HepG2 (cell line): Measurements from ENCODE around the gene NSL1. TPM values are rescaled to one million over a fixed set of nuclear protein-coding genes. Genes with fewer than 3 reads are reported as not detected.

Source experiments
- ATAC-seq: fragments of 200-7000 bp; cut with Tn5 transposase; 3 replicates; pipeline ENCODE4 v1.9.1; 2020; ENCODE audit warnings: mild to moderate bottlenecking, moderate library complexity
- BruUV-seq: library from RNA; stranded (reverse); fragments of 400-500 nt; replicated peaks from 2 replicates; lab custom pipeline; 2021; lab: Mats Ljungman, UMichigan
- CTCF ChIA-PET: fragments of 300-600 bp; formaldehyde crosslinking; extraction: SDS; loops from one replicate; lab custom pipeline; 2021; ENCODE audit warnings: low total read pairs, inconsistent platforms, low intra/inter-chr PET ratio; lab: Yijun Ruan, JAX
- POLR2A ChIA-PET: fragments of 350-600 bp; sonication (Branson Sonifier 250); formaldehyde crosslinking; loops from one replicate; lab custom pipeline; 2020; ENCODE audit warnings: antibody characterized with exemption, inconsistent platforms; lab: Yijun Ruan, JAX
- DNase-seq: peaks from one replicate; pipeline ENCODE4 v3.0.0-alpha.2; 2015; ENCODE audit warnings: low spot score
- FAIRE-seq: peaks from 3 replicates; lab custom pipeline; 2011; peaks lifted over from hg19 to GRCh38; lab: Jason Lieb, UNC
- H2AFZ ChIP-seq: one replicate; pipeline ENCODE4 v1.6.1; 2011; ENCODE audit warnings: low read length, inconsistent platforms
- H3K27ac ChIP-seq: fragments of 300-600 bp; 3 replicates; pipeline ENCODE4 v1.8.0; 2011; ENCODE audit warnings: mixed run types, mild to moderate bottlenecking, mixed read lengths, low read length, inconsistent platforms; ENCODE audit not compliant: insufficient read depth; ENCODE audit errors: extremely low read length
- H3K27me3 ChIP-seq, 2 experiments: fragments of 200-600 bp in 1 of 2; 2 replicates in 1 of 2; 3 replicates in 1 of 2; pipeline versions ENCODE4 v1.6.0 to v1.8.0; 2011; ENCODE audit warnings: low read length in 2 of 2, mild to moderate bottlenecking in 2 of 2, moderate library complexity in 2 of 2, inconsistent platforms in 1 of 2; ENCODE audit not compliant: insufficient read depth in 2 of 2, control insufficient read depth in 1 of 2
- H3K36me3 ChIP-seq, 2 experiments: fragments of 200-600 bp in 1 of 2; replicated peaks in 1 of 2; 2 replicates in 1 of 2; 3 replicates in 1 of 2; pipeline versions ENCODE4 v1.5.1 to v1.8.0; 2011; ENCODE audit warnings: low read length in 2 of 2, inconsistent platforms in 1 of 2; ENCODE audit not compliant: insufficient read depth in 2 of 2, control insufficient read depth in 1 of 2
- H3K4me1 ChIP-seq: 2 replicates; pipeline ENCODE4 v1.5.1; 2012; ENCODE audit warnings: low read length, inconsistent platforms; ENCODE audit not compliant: insufficient read depth
- H3K4me2 ChIP-seq: 2 replicates; pipeline ENCODE4 v1.6.0; 2011; ENCODE audit warnings: low read depth, low read length, inconsistent platforms
- H3K4me3 ChIP-seq, 3 experiments: fragments of 200-600 bp in 1 of 3; sonication (generic), shearing (Covaris generic) in 1 of 3; replicated peaks in 1 of 3; 2 replicates each; pipeline ENCODE4 v1.5.1; 2011 to 2016; ENCODE audit warnings: low read length in 3 of 3, inconsistent platforms in 2 of 3, low read depth in 2 of 3, mild to moderate bottlenecking in 2 of 3, control low read depth in 1 of 3, mixed read lengths in 1 of 3; ENCODE audit not compliant: insufficient read depth in 1 of 3
- H3K79me2 ChIP-seq: one replicate; pipeline ENCODE4 v1.6.1; 2011; ENCODE audit warnings: low read length, inconsistent platforms; ENCODE audit not compliant: insufficient read depth
- H3K9ac ChIP-seq: 2 replicates; pipeline ENCODE4 v1.6.0; 2011; ENCODE audit warnings: mild to moderate bottlenecking, low read depth, low read length, inconsistent platforms; ENCODE audit not compliant: insufficient read depth
- H3K9me3 ChIP-seq: 2 replicates; pipeline ENCODE4 v1.5.1; 2012; ENCODE audit warnings: mild to moderate bottlenecking, low read length
- H4K20me1 ChIP-seq: 2 replicates; pipeline ENCODE4 v1.6.0; 2011; ENCODE audit warnings: inconsistent platforms, mild to moderate bottlenecking, low read length, moderate library complexity; ENCODE audit not compliant: insufficient read depth
- CBFB ChIP-seq: sonication (generic); formaldehyde crosslinking; IDR thresholded peaks from 2 replicates; pipeline ENCODE4 v1.4.0; 2020; ENCODE audit warnings: missing genetic modification reagents
- CBX5 ChIP-seq: sonication (generic); formaldehyde crosslinking; IDR thresholded peaks from 2 replicates; pipeline ENCODE4 v1.4.0; 2020; ENCODE audit warnings: missing genetic modification reagents, borderline replicate concordance
- FOSL1 ChIP-seq: sonication (generic); formaldehyde crosslinking; IDR thresholded peaks from 2 replicates; pipeline ENCODE4 v1.9.0; 2021; ENCODE audit warnings: missing genetic modification reagents, borderline replicate concordance
- KDM4B ChIP-seq: sonication (generic); formaldehyde crosslinking; IDR thresholded peaks from 2 replicates; pipeline ENCODE4 v1.4.0; 2020; ENCODE audit warnings: missing genetic modification reagents
- LCORL ChIP-seq, 2 experiments: fragments of 450-650 bp in 1 of 2; sonication (generic) in 1 of 2; formaldehyde crosslinking in 1 of 2; IDR thresholded peaks; 2 replicates each; pipeline versions ENCODE4 v1.5.0 to v1.6.1; 2017 to 2020; ENCODE audit warnings: antibody characterized with exemption in 1 of 2, missing genetic modification reagents in 1 of 2
- MAFF ChIP-seq: IDR thresholded peaks from 2 replicates; pipeline ENCODE4 v1.6.1; 2011; ENCODE audit warnings: low read depth, low read length, improper control_type of control experiment
- NFE2L1 ChIP-seq: sonication (generic); formaldehyde crosslinking; IDR thresholded peaks from 2 replicates; pipeline ENCODE4 v1.4.0; 2020; ENCODE audit warnings: missing genetic modification reagents, mild to moderate bottlenecking, borderline replicate concordance
- PBX2 ChIP-seq: IDR thresholded peaks from 2 replicates; pipeline ENCODE4 v1.6.1; 2016; ENCODE audit warnings: control low read depth
- PCBP2 ChIP-seq: fragments of 200-400 bp; formaldehyde crosslinking; optimal IDR thresholded peaks from 2 replicates; pipeline ENCODE3; 2018; ENCODE audit warnings: low read length, low read depth; ENCODE audit not compliant: poor library complexity, severe bottlenecking
- TGIF2 ChIP-seq: IDR thresholded peaks from 2 replicates; pipeline ENCODE4 v1.6.1; 2016; ENCODE audit warnings: control low read depth, missing compliant biosample characterization
- YEATS4 ChIP-seq: sonication (generic); formaldehyde crosslinking; IDR thresholded peaks from 2 replicates; pipeline ENCODE4 v1.4.0; 2020; ENCODE audit warnings: missing genetic modification reagents, borderline replicate concordance
- ZNF160 ChIP-seq: sonication (generic); formaldehyde crosslinking; IDR thresholded peaks from 2 replicates; pipeline ENCODE4 v1.8.0; 2022; ENCODE audit warnings: mild to moderate bottlenecking, inconsistent platforms, missing genetic modification reagents
- ZNF530 ChIP-seq: sonication (generic); formaldehyde crosslinking; IDR thresholded peaks from 2 replicates; pipeline ENCODE4 v1.5.0; 2020; ENCODE audit warnings: low read depth, mild to moderate bottlenecking, missing genetic modification reagents
- ZNF674 ChIP-seq: sonication (generic); formaldehyde crosslinking; IDR thresholded peaks from 2 replicates; pipeline ENCODE4 v1.5.0; 2020; ENCODE audit warnings: low read depth, mild to moderate bottlenecking, missing genetic modification reagents
- ZNF879 ChIP-seq: sonication (generic); formaldehyde crosslinking; IDR thresholded peaks from 2 replicates; pipeline ENCODE4 v1.8.1; 2023; ENCODE audit warnings: missing genetic modification reagents
- WGBS: methylation state at CpG from one replicate; pipeline ENCODE4 v1.1.6; 2017; ENCODE audit warnings: low lambda C conversion rate; 5-methylcytosine and 5-hydroxymethylcytosine counted together
- in situ Hi-C: cut with HindIII; loops from 2 replicates; pipeline ENCODE4 v1.10.0; 2017; ENCODE audit warnings: low pct_unique_long_range_greater_than_20kb; ENCODE audit not compliant: extremely low pct_ligation_motif_present
- intact Hi-C: fragments of 100-400 bp; cut with micrococcal nuclease; formaldehyde crosslinking; loops from one replicate; pipeline ENCODE4 v1.10.0; 2022; ENCODE audit not compliant: unreplicated experiment
- polyA plus RNA-seq, 8 experiments: library from polyadenylated mRNA; depleted of rRNA in 3 of 8; stranded (reverse) in 7 of 8; unstranded in 1 of 8; fragments of >200 nt; fragmentation: Illumina TruSeq in 4 of 8; extraction: Trizol in 4 of 8; gene quantifications; 2 replicates each; pipeline versions ENCODE4 v1.2.1 to v1.2.3, GENCODE V29; 2011 to 2016; ENCODE audit warnings: low read depth in 4 of 8, missing spikeins in 1 of 8, mixed read lengths in 1 of 8; ENCODE audit not compliant: insufficient read depth in 1 of 8
- total RNA-seq, 5 experiments: library from RNA; depleted of rRNA; stranded (reverse); fragments of >200 nt; fragmentation: Illumina TruSeq; extraction: Trizol; gene quantifications; 2 replicates each; pipeline ENCODE4 v1.2.3, GENCODE V29; 2016; ENCODE audit warnings: low read depth in 1 of 5
- TF ChIP-seq, protein P1 (sequence below): sonication (generic); formaldehyde crosslinking; IDR thresholded peaks from 2 replicates; pipeline ENCODE4 v1.8.0; 2022; ENCODE audit warnings: missing genetic modification reagents, low read depth, mild to moderate bottlenecking, borderline replicate concordance

The NSL1 gene
- total and polyA plus RNA-seq, 2 of the 13 experiments (the other 11 are each of a cell fraction or from before 2014, with no cell fraction given): 34.5 to 77.4 TPM

- no peak overlapping the region for H2AFZ ChIP-seq
- no peak overlapping the region for H3K4me3 ChIP-seq
- H3K4me1 ChIP-seq: peaks cover 20% of the 10 kb centered on the region
- BruUV-seq: no TSS peak
- TF ChIP-seq CBFB (CRISPR knock-in tag) (no peak), PCBP2 (no peak), YEATS4 (CRISPR knock-in tag) (no peak), NFE2L1 (CRISPR knock-in tag) (no peak), MAFF (no peak), LCORL (IDR thresholded peaks at IDR 0.05) (no peak), LCORL (CRISPR knock-in tag; IDR thresholded peaks at IDR 0.05) (no peak), ZNF530 (CRISPR knock-in tag) (no peak)
- TF ChIP-seq, protein P1, sequence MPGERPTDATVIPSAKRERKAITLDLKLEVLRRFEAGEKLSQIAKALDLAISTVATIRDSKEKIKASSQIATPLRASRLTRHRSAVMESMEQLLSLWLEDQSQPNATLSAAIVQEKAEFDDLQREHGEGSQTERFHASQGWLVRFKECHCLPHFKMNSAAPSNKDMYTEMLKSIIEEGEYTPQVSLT (CRISPR knock-in tag): no peak
- TF ChIP-seq, all 625 proteins: peak for 0
- Histone ChIP-seq H4K20me1 (no peaks in the 10 kb centered on the region), H3K79me2 (no peaks in the 10 kb centered on the region), H3K27me3 (peaks cover 8 to 39% of the 10 kb centered on the region in 2 experiments), H3K36me3 (no peaks in the 10 kb centered on the region), H3K9ac (no peak overlapping the region), H3K27ac (no peak overlapping the region), H3K9me3 (no peaks in the 10 kb centered on the region), H3K4me2 (no peak overlapping the region)
- intact Hi-C loops (no loop called here), in situ Hi-C loops (no loop called here)
- WGBS: 51% methylated on average over 9 of the region's 9 CpGs
- ChIA-PET CTCF (no interaction called here), POLR2A (no interaction called here)
- DNase-seq (no peak), FAIRE-seq (no peak), ATAC-seq (no peak)
Measured at GRCh38 chr1:212703991-212704564, 87.5 kb downstream of the NSL1 start.

DNA sequence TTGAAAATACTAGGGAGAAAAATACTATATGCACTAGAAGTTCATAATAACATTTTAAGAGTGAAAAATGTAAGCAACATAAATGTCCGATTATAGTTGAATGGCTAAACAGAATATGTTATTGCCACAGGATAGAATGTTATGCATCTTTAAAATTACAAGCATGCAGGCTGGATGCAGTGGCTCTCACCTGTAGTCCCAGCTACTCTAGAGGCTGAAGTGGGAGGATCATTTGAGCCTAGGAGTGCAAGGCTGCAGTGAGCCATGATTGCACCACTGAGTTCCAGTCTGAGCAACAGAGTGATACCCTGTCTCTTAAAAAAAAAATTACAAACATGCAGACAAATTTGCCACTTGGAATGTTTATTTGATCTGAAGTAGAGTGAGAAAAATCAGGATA, 88.9 kb downstream of the NSL1 start:
- POLR2A ChIA-PET: no interaction called here
- H3K27me3 ChIP-seq: peaks cover 8 to 48% of the 10 kb centered on the region in 2 experiments
- H4K20me1 ChIP-seq: no peaks in the 10 kb centered on the region
- FAIRE-seq: no peak
- H3K36me3 ChIP-seq: no peaks in the 10 kb centered on the region
- no TSS peak for BruUV-seq
- H3K9me3 ChIP-seq: no peaks in the 10 kb centered on the region
- H3K4me2 ChIP-seq: no peak overlapping the region
- H3K9ac ChIP-seq: no peak overlapping the region
- H3K27ac ChIP-seq: no peak overlapping the region
- no peak overlapping the region for H3K4me3 ChIP-seq
- DNase-seq: no peak
- 0% methylated on average over 1 of the region's 1 CpG for WGBS
- in situ Hi-C loops: no loop called here
- H3K79me2 ChIP-seq: no peaks in the 10 kb centered on the region
- ATAC-seq: no peak
- no peak overlapping the region for H2AFZ ChIP-seq
- CTCF ChIA-PET: no interaction called here
- peaks cover 31% of the 10 kb centered on the region for H3K4me1 ChIP-seq
- intact Hi-C loops: no loop called here
- TF ChIP-seq CBX5 (CRISPR knock-in tag) (no peak), FOSL1 (no peak), PBX2 (no peak), ZNF160 (CRISPR knock-in tag) (no peak), CBFB (CRISPR knock-in tag) (no peak), TGIF2 (CRISPR knock-in tag) (no peak), ZNF879 (no peak), KDM4B (no peak), ZNF674 (CRISPR knock-in tag) (no peak)
